ENCODE data around the gene RASAL1.

RASAL1 gene

DNA sequence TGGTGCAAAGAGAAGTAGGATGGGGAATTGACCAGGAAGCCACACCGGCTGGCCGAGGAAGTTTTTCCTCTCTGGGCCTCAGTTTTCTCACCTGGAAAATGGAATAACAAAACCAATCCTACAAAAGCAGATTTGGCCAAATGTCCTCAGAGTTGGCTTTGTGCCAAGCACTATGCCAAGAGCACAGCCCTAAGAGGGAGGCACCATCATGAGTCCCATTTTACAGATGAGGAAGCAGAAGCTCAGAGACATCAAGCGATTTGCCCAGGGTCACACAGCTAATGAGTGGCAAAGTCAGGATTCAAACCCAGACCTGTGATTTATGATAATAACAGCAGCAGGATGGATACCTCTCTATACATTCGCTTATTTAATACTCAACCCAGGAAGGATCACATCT lies 27.3 kb downstream of the RASAL1 start:
- 85% methylated on average over 4 of the region's 4 CpGs for WGBS
- H3K36me3 ChIP-seq (ENCODE audit: control insufficient read depth in 1 of 2, insufficient read depth in 2 of 2, low read depth in 1 of 2, low read length in 2 of 2), result no peaks in the 10 kb centered on the region
- no peak overlapping the region for H2BK120ac ChIP-seq (ENCODE audit: low read depth, low read length)
- no peak overlapping the region for H4K8ac ChIP-seq (ENCODE audit: low read length)
- no peak for DNase-seq
- H3K23ac ChIP-seq (ENCODE audit: low read length in 2 of 2), result no peak overlapping the region
- no peak overlapping the region for H3K14ac ChIP-seq (ENCODE audit: low read length in 2 of 2)
- H3K27ac ChIP-seq (ENCODE audit: low read length, poor library complexity, severe bottlenecking), result no peak overlapping the region
- no peaks in the 10 kb centered on the region for H3K79me1 ChIP-seq (replicated peaks; ENCODE audit: low read length, poor library complexity, severe bottlenecking)
- H2BK15ac ChIP-seq (ENCODE audit: low read depth, poor library complexity, severe bottlenecking), result no peak overlapping the region
- H3K4ac ChIP-seq (ENCODE audit: low read depth in 1 of 2, low read length in 2 of 2), result no peak overlapping the region
- peaks cover 8% of the 10 kb centered on the region for H3K4me1 ChIP-seq (ENCODE audit: control insufficient read depth, insufficient read depth, low read depth, low read length)
- H2AFZ ChIP-seq (ENCODE audit: low read depth, low read length), result no peak overlapping the region
- H3K9ac ChIP-seq (ENCODE audit: low read length), result no peak overlapping the region
- H3K27me3 ChIP-seq (ENCODE audit: control insufficient read depth in 1 of 2, insufficient read depth in 1 of 2, low read length in 2 of 2), result peaks cover 43 to 67% of the 10 kb centered on the region in 2 experiments
- H4K91ac ChIP-seq (ENCODE audit: low read length), result no peak overlapping the region
- H2BK5ac ChIP-seq (ENCODE audit: low read depth, low read length, poor library complexity, severe bottlenecking), result no peak overlapping the region
- no peak overlapping the region for H2AK5ac ChIP-seq (ENCODE audit: low read length, severe bottlenecking)
- no peak overlapping the region for H3K4me2 ChIP-seq (ENCODE audit: low read length, poor library complexity, severe bottlenecking)
- no peak overlapping the region for H3K4me3 ChIP-seq (ENCODE audit: insufficient read depth in 1 of 2, low read depth in 1 of 2, low read length in 2 of 2)
- H3K9me3 ChIP-seq (ENCODE audit: control insufficient read depth, low read length), result no peaks in the 10 kb centered on the region
- H3K18ac ChIP-seq (ENCODE audit: low read depth in 1 of 2, low read length in 2 of 2), result no peak overlapping the region
- H2BK12ac ChIP-seq (ENCODE audit: low read length in 2 of 2), result no peak overlapping the region

DNA sequence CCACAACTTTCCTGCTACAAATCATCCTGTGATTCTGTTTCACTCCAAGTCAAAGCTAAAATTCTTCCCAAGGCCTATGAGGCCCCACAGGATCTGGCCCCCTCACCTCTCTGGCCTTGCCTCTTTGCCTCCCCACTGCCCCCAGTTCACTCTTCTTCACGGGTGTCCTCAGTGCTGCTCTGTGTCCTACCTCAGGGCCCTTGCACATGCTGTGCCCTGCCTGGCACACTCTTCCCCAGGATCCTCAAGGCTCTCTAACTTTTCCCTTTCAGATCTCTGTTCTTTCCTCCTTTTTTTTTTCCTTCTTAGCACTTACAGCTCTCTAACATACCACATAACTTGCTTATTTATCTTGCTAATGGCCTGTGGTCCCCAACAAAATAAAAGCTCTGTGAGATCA lies 29.2 kb downstream of the RASAL1 start:
- H3K27ac ChIP-seq (ENCODE audit: low read length, poor library complexity, severe bottlenecking), result no peak overlapping the region
- no peak overlapping the region for H3K23ac ChIP-seq (ENCODE audit: low read length in 2 of 2)
- H2BK5ac ChIP-seq (ENCODE audit: low read depth, low read length, poor library complexity, severe bottlenecking), result no peak overlapping the region
- no peak overlapping the region for H4K91ac ChIP-seq (ENCODE audit: low read length)
- no peak overlapping the region for H3K4me3 ChIP-seq (ENCODE audit: insufficient read depth in 1 of 2, low read depth in 1 of 2, low read length in 2 of 2)
- H2AK5ac ChIP-seq (ENCODE audit: low read length, severe bottlenecking), result no peak overlapping the region
- WGBS, result 68% methylated on average over 1 of the region's 1 CpG
- DNase-seq, result no peak
- no peak overlapping the region for H3K4ac ChIP-seq (ENCODE audit: low read depth in 1 of 2, low read length in 2 of 2)
- H3K18ac ChIP-seq (ENCODE audit: low read depth in 1 of 2, low read length in 2 of 2), result no peak overlapping the region
- no peak overlapping the region for H3K4me2 ChIP-seq (ENCODE audit: low read length, poor library complexity, severe bottlenecking)
- H3K36me3 ChIP-seq (ENCODE audit: control insufficient read depth in 1 of 2, insufficient read depth in 2 of 2, low read depth in 1 of 2, low read length in 2 of 2), result no peaks in the 10 kb centered on the region
- no peak overlapping the region for H2BK120ac ChIP-seq (ENCODE audit: low read depth, low read length)
- no peak overlapping the region for H4K8ac ChIP-seq (ENCODE audit: low read length)
- no peak overlapping the region for H3K14ac ChIP-seq (ENCODE audit: low read length in 2 of 2)
- H3K4me1 ChIP-seq (ENCODE audit: control insufficient read depth, insufficient read depth, low read depth, low read length), result peaks cover 8% of the 10 kb centered on the region
- H3K9ac ChIP-seq (ENCODE audit: low read length), result no peak overlapping the region
- no peak overlapping the region for H2BK15ac ChIP-seq (ENCODE audit: low read depth, poor library complexity, severe bottlenecking)
- H2BK12ac ChIP-seq (ENCODE audit: low read length in 2 of 2), result no peak overlapping the region
- peaks cover 46 to 63% of the 10 kb centered on the region in 2 experiments for H3K27me3 ChIP-seq (ENCODE audit: control insufficient read depth in 1 of 2, insufficient read depth in 1 of 2, low read length in 2 of 2)
- H3K79me1 ChIP-seq (replicated peaks; ENCODE audit: low read length, poor library complexity, severe bottlenecking), result no peaks in the 10 kb centered on the region
- no peaks in the 10 kb centered on the region for H3K9me3 ChIP-seq (ENCODE audit: control insufficient read depth, low read length)
- no peak overlapping the region for H2AFZ ChIP-seq (ENCODE audit: low read depth, low read length)

DNA sequence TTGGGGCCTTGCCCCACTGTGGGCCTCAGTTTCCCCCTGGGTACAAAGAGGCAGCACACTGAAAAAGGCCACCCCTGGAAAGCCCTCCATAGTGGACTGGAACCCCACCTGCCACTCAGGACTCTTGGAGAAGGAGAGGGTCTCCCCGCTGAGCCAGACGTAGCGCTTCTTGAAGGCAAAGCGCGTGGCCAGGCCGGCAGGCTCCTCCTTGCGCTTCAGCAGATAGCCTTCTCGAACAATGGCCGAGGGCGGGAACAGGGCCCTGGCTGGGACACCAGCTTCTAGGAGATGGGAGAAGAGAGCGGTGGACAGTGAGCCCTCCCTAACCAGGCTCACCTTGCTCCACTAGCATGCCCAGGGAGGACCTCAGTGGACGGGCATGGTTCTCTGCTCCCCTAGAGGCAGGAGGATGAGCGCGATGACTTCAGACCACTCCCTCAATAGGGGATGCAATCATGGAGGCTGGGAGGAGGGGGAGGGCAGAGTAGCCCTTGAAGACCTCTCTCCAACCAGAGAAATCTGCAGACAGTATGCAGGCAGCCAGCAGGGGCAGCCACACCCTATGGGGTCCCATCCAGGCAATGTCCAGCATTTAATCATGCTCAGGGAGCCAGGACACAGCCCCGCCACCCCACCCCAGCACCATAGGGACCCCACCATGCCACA lies 29.8 kb downstream of the RASAL1 start:
- Histone ChIP-seq H4K91ac (ENCODE audit: low read length) (no peak overlapping the region), H3K79me1 (replicated peaks; ENCODE audit: low read length, poor library complexity, severe bottlenecking) (no peaks in the 10 kb centered on the region), H3K27me3 (ENCODE audit: control insufficient read depth in 1 of 2, insufficient read depth in 1 of 2, low read length in 2 of 2) (peaks cover 41 to 59% of the 10 kb centered on the region in 2 experiments), H3K9ac (ENCODE audit: low read length) (no peak overlapping the region), H2AK5ac (ENCODE audit: low read length, severe bottlenecking) (no peak overlapping the region), H4K8ac (ENCODE audit: low read length) (no peak overlapping the region), H3K18ac (ENCODE audit: low read depth in 1 of 2, low read length in 2 of 2) (no peak overlapping the region), H2BK5ac (ENCODE audit: low read depth, low read length, poor library complexity, severe bottlenecking) (no peak overlapping the region), H3K14ac (ENCODE audit: low read length in 2 of 2) (no peak overlapping the region), H3K27ac (ENCODE audit: low read length, poor library complexity, severe bottlenecking) (no peak overlapping the region), H2AFZ (ENCODE audit: low read depth, low read length) (no peak overlapping the region), H3K9me3 (ENCODE audit: control insufficient read depth, low read length) (no peaks in the 10 kb centered on the region), H2BK15ac (ENCODE audit: low read depth, poor library complexity, severe bottlenecking) (no peak overlapping the region), H3K4me3 (ENCODE audit: insufficient read depth in 1 of 2, low read depth in 1 of 2, low read length in 2 of 2) (no peak overlapping the region), H2BK12ac (ENCODE audit: low read length in 2 of 2) (no peak overlapping the region), H3K23ac (ENCODE audit: low read length in 2 of 2) (no peak overlapping the region), H3K4ac (ENCODE audit: low read depth in 1 of 2, low read length in 2 of 2) (no peak overlapping the region), H3K4me2 (ENCODE audit: low read length, poor library complexity, severe bottlenecking) (no peak overlapping the region), H2BK120ac (ENCODE audit: low read depth, low read length) (no peak overlapping the region), H3K36me3 (ENCODE audit: control insufficient read depth in 1 of 2, insufficient read depth in 2 of 2, low read depth in 1 of 2, low read length in 2 of 2) (no peaks in the 10 kb centered on the region), H3K4me1 (ENCODE audit: control insufficient read depth, insufficient read depth, low read depth, low read length) (peaks cover 8% of the 10 kb centered on the region)
- no peak for DNase-seq
- 65% methylated on average over 12 of the region's 15 CpGs for WGBS

DNA sequence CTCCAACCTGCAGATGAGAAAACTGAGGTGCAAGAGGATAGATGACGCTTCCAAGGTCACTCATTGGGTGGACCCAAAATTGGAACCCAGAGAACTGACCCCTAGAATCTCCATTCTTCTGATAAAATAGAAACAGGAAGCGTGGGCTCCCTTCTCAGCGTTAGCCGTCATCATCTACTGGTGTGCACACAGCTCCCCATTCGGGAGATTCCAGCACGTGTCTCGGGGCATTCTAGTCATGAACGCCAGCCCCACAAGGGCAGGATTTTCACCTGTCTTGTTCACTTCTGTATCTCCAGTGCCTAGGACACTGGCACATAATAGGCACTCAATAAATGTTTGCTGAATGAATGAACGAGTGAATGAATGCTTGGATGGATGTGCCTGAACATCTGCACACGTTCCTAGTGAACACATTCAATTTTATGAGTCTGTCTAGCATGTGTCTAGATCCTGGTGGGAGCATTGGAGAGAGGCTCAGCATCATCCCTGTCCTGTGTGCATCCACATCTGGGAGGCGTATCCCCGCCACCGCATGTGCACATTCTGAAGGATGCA lies 30.5 kb downstream of the RASAL1 start:
- H3K27me3 ChIP-seq (ENCODE audit: control insufficient read depth in 1 of 2, insufficient read depth in 1 of 2, low read length in 2 of 2), result peaks cover 40 to 56% of the 10 kb centered on the region in 2 experiments
- H3K79me1 ChIP-seq (replicated peaks; ENCODE audit: low read length, poor library complexity, severe bottlenecking), result no peaks in the 10 kb centered on the region
- no peak overlapping the region for H3K4me2 ChIP-seq (ENCODE audit: low read length, poor library complexity, severe bottlenecking)
- no peak for DNase-seq
- H2BK120ac ChIP-seq (ENCODE audit: low read depth, low read length), result no peak overlapping the region
- no peak overlapping the region for H3K9ac ChIP-seq (ENCODE audit: low read length)
- peaks cover 8% of the 10 kb centered on the region for H3K4me1 ChIP-seq (ENCODE audit: control insufficient read depth, insufficient read depth, low read depth, low read length)
- H2AK5ac ChIP-seq (ENCODE audit: low read length, severe bottlenecking), result no peak overlapping the region
- H4K91ac ChIP-seq (ENCODE audit: low read length), result no peak overlapping the region
- no peak overlapping the region for H2BK15ac ChIP-seq (ENCODE audit: low read depth, poor library complexity, severe bottlenecking)
- 89% methylated on average over 13 of the region's 13 CpGs for WGBS
- H3K23ac ChIP-seq (ENCODE audit: low read length in 2 of 2), result no peak overlapping the region
- no peak overlapping the region for H3K27ac ChIP-seq (ENCODE audit: low read length, poor library complexity, severe bottlenecking)
- no peak overlapping the region for H3K4me3 ChIP-seq (ENCODE audit: insufficient read depth in 1 of 2, low read depth in 1 of 2, low read length in 2 of 2)
- no peaks in the 10 kb centered on the region for H3K9me3 ChIP-seq (ENCODE audit: control insufficient read depth, low read length)
- no peak overlapping the region for H3K14ac ChIP-seq (ENCODE audit: low read length in 2 of 2)
- H2AFZ ChIP-seq (ENCODE audit: low read depth, low read length), result no peak overlapping the region
- H2BK12ac ChIP-seq (ENCODE audit: low read length in 2 of 2), result no peak overlapping the region
- H3K18ac ChIP-seq (ENCODE audit: low read depth in 1 of 2, low read length in 2 of 2), result no peak overlapping the region
- no peaks in the 10 kb centered on the region for H3K36me3 ChIP-seq (ENCODE audit: control insufficient read depth in 1 of 2, insufficient read depth in 2 of 2, low read depth in 1 of 2, low read length in 2 of 2)
- no peak overlapping the region for H3K4ac ChIP-seq (ENCODE audit: low read depth in 1 of 2, low read length in 2 of 2)
- no peak overlapping the region for H2BK5ac ChIP-seq (ENCODE audit: low read depth, low read length, poor library complexity, severe bottlenecking)
- H4K8ac ChIP-seq (ENCODE audit: low read length), result no peak overlapping the region

Measured in mesenchymal stem cell (in vitro differentiated cells and primary cell).